Mucosa of stomach (tissue), 1 donor: ENCODE results near the gene DSCAML1.

Source experiments
- H3K27me3 ChIP-seq: one replicate; pipeline ENCODE4 v1.7.0; 2013; ENCODE audit warnings: mild to moderate bottlenecking, low read length; ENCODE audit not compliant: control insufficient read depth, insufficient read depth
- H3K36me3 ChIP-seq: one replicate; pipeline ENCODE4 v1.7.0; 2013; ENCODE audit warnings: low read length; ENCODE audit not compliant: control insufficient read depth, insufficient read depth
- H3K4me1 ChIP-seq: one replicate; pipeline ENCODE4 v1.7.0; 2013; ENCODE audit warnings: mild to moderate bottlenecking, low read length; ENCODE audit not compliant: control insufficient read depth, insufficient read depth
- H3K4me3 ChIP-seq: one replicate; pipeline ENCODE4 v1.7.0; 2013; ENCODE audit warnings: low read length
- H3K9ac ChIP-seq: one replicate; pipeline ENCODE4 v1.7.0; 2013; ENCODE audit warnings: mild to moderate bottlenecking, low read length, moderate library complexity
- H3K9me3 ChIP-seq: one replicate; pipeline ENCODE4 v1.7.0; 2013; ENCODE audit warnings: mild to moderate bottlenecking, low read length, moderate library complexity; ENCODE audit not compliant: control insufficient read depth
- donor health status: Pancreatic carcinoma.

Gene DSCAML1

GRCh38 chr11:117535850-117536411 is 261.1 kb downstream of the DSCAML1 start:
- no peak overlapping the region for H3K4me3 ChIP-seq
- H3K9ac ChIP-seq, result no peak overlapping the region
- H3K36me3 ChIP-seq, result no peaks in the 10 kb centered on the region
- H3K27me3 ChIP-seq, result no peaks in the 10 kb centered on the region
- no peaks in the 10 kb centered on the region for H3K9me3 ChIP-seq
- H3K4me1 ChIP-seq, result no peaks in the 10 kb centered on the region

- no peak overlapping the region for H3K4me3 ChIP-seq
- no peaks in the 10 kb centered on the region for H3K9me3 ChIP-seq
- no peak overlapping the region for H3K9ac ChIP-seq
- H3K4me1 ChIP-seq, result no peaks in the 10 kb centered on the region
- H3K36me3 ChIP-seq, result no peaks in the 10 kb centered on the region
- H3K27me3 ChIP-seq, result no peaks in the 10 kb centered on the region
Observed at GRCh38 chr11:117535201-117535849, 261.7 kb downstream of the DSCAML1 start.

- no peaks in the 10 kb centered on the region for H3K4me1 ChIP-seq
- H3K4me3 ChIP-seq, result no peak overlapping the region
- H3K9me3 ChIP-seq, result no peaks in the 10 kb centered on the region
- H3K36me3 ChIP-seq, result no peaks in the 10 kb centered on the region
- no peaks in the 10 kb centered on the region for H3K27me3 ChIP-seq
- no peak overlapping the region for H3K9ac ChIP-seq
Observed at GRCh38 chr11:117532568-117532967, 264.4 kb downstream of the DSCAML1 start.

- H3K4me3 ChIP-seq, result no peak overlapping the region
- no peak overlapping the region for H3K9ac ChIP-seq
- no peaks in the 10 kb centered on the region for H3K36me3 ChIP-seq
- no peaks in the 10 kb centered on the region for H3K4me1 ChIP-seq
- no peaks in the 10 kb centered on the region for H3K27me3 ChIP-seq
- no peaks in the 10 kb centered on the region for H3K9me3 ChIP-seq
Observed at GRCh38 chr11:117529816-117530215, 267.2 kb downstream of the DSCAML1 start.

GRCh38 chr11:117528097-117528721 is 268.8 kb downstream of the DSCAML1 start:
- Histone ChIP-seq H3K27me3 (no peaks in the 10 kb centered on the region), H3K9ac (no peak overlapping the region), H3K9me3 (no peaks in the 10 kb centered on the region), H3K4me3 (no peak overlapping the region), H3K36me3 (no peaks in the 10 kb centered on the region), H3K4me1 (no peaks in the 10 kb centered on the region)

- Histone ChIP-seq H3K36me3 (no peaks in the 10 kb centered on the region), H3K4me3 (no peak overlapping the region), H3K9me3 (no peaks in the 10 kb centered on the region), H3K9ac (no peak overlapping the region), H3K27me3 (no peaks in the 10 kb centered on the region), H3K4me1 (no peaks in the 10 kb centered on the region)
Observed at GRCh38 chr11:117527271-117527670, 269.7 kb downstream of the DSCAML1 start.

- Histone ChIP-seq H3K36me3 (no peaks in the 10 kb centered on the region), H3K9ac (no peak overlapping the region), H3K27me3 (no peaks in the 10 kb centered on the region)
Observed at GRCh38 chr11:117525866-117526542, 271.0 kb downstream of the DSCAML1 start.

GRCh38 chr11:117524468-117525183 is 272.4 kb downstream of the DSCAML1 start:
- H3K9ac ChIP-seq, result no peak overlapping the region
- H3K27me3 ChIP-seq, result no peaks in the 10 kb centered on the region
- no peak overlapping the region for H3K4me3 ChIP-seq
- H3K9me3 ChIP-seq, result no peaks in the 10 kb centered on the region
- no peaks in the 10 kb centered on the region for H3K4me1 ChIP-seq
- no peaks in the 10 kb centered on the region for H3K36me3 ChIP-seq

More at GRCh38 chr11:117525866-117526542, 271.0 kb downstream of the DSCAML1 start:
- Histone ChIP-seq H3K4me3 (no peak overlapping the region), H3K4me1 (no peaks in the 10 kb centered on the region), H3K9me3 (no peaks in the 10 kb centered on the region)

- Histone ChIP-seq H3K36me3 (no peaks in the 10 kb centered on the region), H3K9me3 (no peaks in the 10 kb centered on the region), H3K9ac (no peak overlapping the region), H3K4me3 (no peak overlapping the region), H3K27me3 (no peaks in the 10 kb centered on the region), H3K4me1 (no peaks in the 10 kb centered on the region)
Observed at GRCh38 chr11:117523680-117524079, 273.3 kb downstream of the DSCAML1 start.

- Histone ChIP-seq H3K4me3 (no peak overlapping the region), H3K27me3 (no peaks in the 10 kb centered on the region), H3K9ac (no peak overlapping the region), H3K4me1 (no peaks in the 10 kb centered on the region), H3K9me3 (no peaks in the 10 kb centered on the region), H3K36me3 (no peaks in the 10 kb centered on the region)
Observed at GRCh38 chr11:117521974-117522373, 275.0 kb downstream of the DSCAML1 start.

GRCh38 chr11:117520966-117521365 is 276.1 kb downstream of the DSCAML1 start:
- Histone ChIP-seq H3K4me1 (no peaks in the 10 kb centered on the region), H3K36me3 (no peaks in the 10 kb centered on the region), H3K4me3 (no peak overlapping the region), H3K9ac (no peak overlapping the region), H3K27me3 (no peaks in the 10 kb centered on the region), H3K9me3 (no peaks in the 10 kb centered on the region)

- Histone ChIP-seq H3K9ac (no peak overlapping the region), H3K9me3 (no peaks in the 10 kb centered on the region), H3K36me3 (no peaks in the 10 kb centered on the region)
Observed at GRCh38 chr11:117520201-117520600, 276.8 kb downstream of the DSCAML1 start.

More at GRCh38 chr11:117520201-117520600, 276.8 kb downstream of the DSCAML1 start:
- Histone ChIP-seq H3K27me3 (no peaks in the 10 kb centered on the region), H3K4me1 (no peaks in the 10 kb centered on the region), H3K4me3 (no peak overlapping the region)
